Esophagus mucosa (tissue), 1 donor: Measurements from ENCODE around the gene SHD. TPM values are rescaled to one million over a fixed set of nuclear protein-coding genes. Genes with fewer than 3 reads are reported as not detected.
"Not testable (repeated sequence)": the region's sequence is repeated elsewhere in the genome, so short reads cannot be mapped to it uniquely, and the experiment has no call there.

ENCODE experiments used
- ATAC-seq: fragments of 200-7000 bp; cut with Tn5 transposase; one replicate; pipeline ENCODE4 v1.9.1; 2020
- total RNA-seq: library from RNA; stranded (reverse); gene quantifications from one replicate; pipeline ENCODE4 v1.2.4, GENCODE V29; 2023
- donor health status: DM: yes; HTN: yes; CAD: no.

SHD gene
- not detected for total RNA-seq

- ATAC-seq: no peak
Observed at GRCh38 chr19:4278419-4279266, at the start of gene SHD. Gene SHD (plus strand): TSS chr19:4279266. CDS start chr19:4280064, 798 bp downstream.

GRCh38 chr19:4230237-4230636 lies 48.8 kb upstream of the SHD start:
- ATAC-seq: not testable (repeated sequence)

GRCh38 chr19:4231521-4231920 lies 47.5 kb upstream of the SHD start:
- not testable (repeated sequence) for ATAC-seq

- not testable (repeated sequence) for ATAC-seq
Observed at GRCh38 chr19:4232139-4232538, 46.9 kb upstream of the SHD start.

- ATAC-seq: peak; percentile 18
Observed at GRCh38 chr19:4232614-4233281, 46.3 kb upstream of the SHD start.

- peak; percentile 55 for ATAC-seq
Observed at GRCh38 chr19:4233282-4233853, 45.7 kb upstream of the SHD start.

GRCh38 chr19:4234142-4234861 lies 44.8 kb upstream of the SHD start:
- no peak for ATAC-seq

- no peak for ATAC-seq
Observed at GRCh38 chr19:4234862-4235201, 44.2 kb upstream of the SHD start.

- ATAC-seq: not testable (repeated sequence)
Observed at GRCh38 chr19:4237510-4237909, 41.6 kb upstream of the SHD start.

- ATAC-seq: no peak
Observed at GRCh38 chr19:4238831-4239230, 40.2 kb upstream of the SHD start.

GRCh38 chr19:4241824-4242430 lies 37.1 kb upstream of the SHD start:
- ATAC-seq: no peak

GRCh38 chr19:4245938-4246337 lies 33.1 kb upstream of the SHD start:
- ATAC-seq: not testable (repeated sequence)

- ATAC-seq: peak; percentile 99
Observed at GRCh38 chr19:4246767-4247593, 32.1 kb upstream of the SHD start, which contains the start of gene YJU2. Gene YJU2 (plus strand): TSS chr19:4247080. CDS start chr19:4247147, 67 bp downstream.

GRCh38 chr19:4256563-4256962 lies 22.5 kb upstream of the SHD start:
- ATAC-seq: no peak

GRCh38 chr19:4257025-4257424 lies 22.0 kb upstream of the SHD start:
- no peak for ATAC-seq

- peak; percentile 12 for ATAC-seq
Observed at GRCh38 chr19:4258181-4258580, 20.9 kb upstream of the SHD start.

GRCh38 chr19:4260613-4261191 lies 18.4 kb upstream of the SHD start:
- ATAC-seq: no peak

GRCh38 chr19:4264812-4265211 lies 14.3 kb upstream of the SHD start:
- ATAC-seq: no peak

- ATAC-seq: no peak
Observed at GRCh38 chr19:4266253-4267000, 12.6 kb upstream of the SHD start.
